Body of pancreas (tissue), 4 donors: ENCODE results near the gene SLC18A2. TPM values are rescaled to one million over a fixed set of nuclear protein-coding genes. Genes with fewer than 3 reads are reported as not detected.

Experiments used
- ATAC-seq: fragments of 150-250 bp; one replicate; pipeline ENCODE4 v1.9.1; 2016
- DNase-seq, 4 donors: peaks; one replicate each; pipeline ENCODE4 v3.0.0-alpha.2; 2019
- H3K27ac ChIP-seq, 4 donors: fragments of 200-600 bp; sonication (generic); 1 replicate in 3 of 4; 2 replicates in 1 of 4; pipeline versions ENCODE4 v1.5.1 to v1.6.1; 2016 to 2019; ENCODE audit warnings: mild to moderate bottlenecking in 1 of 4, mixed read lengths in 1 of 4, moderate library complexity in 1 of 4
- H3K27me3 ChIP-seq, 2 donors: fragments of 200-600 bp; sonication (generic); one replicate each; pipeline ENCODE4 v1.6.0; 2016; ENCODE audit warnings: mild to moderate bottlenecking in 1 of 2
- H3K36me3 ChIP-seq, 2 donors: fragments of 200-600 bp; sonication (generic); replicated peaks in 1 of 2; 2 replicates each; pipeline ENCODE4 v1.5.1; 2016; ENCODE audit warnings: low read depth in 2 of 2; ENCODE audit not compliant: insufficient read depth in 1 of 2
- H3K4me1 ChIP-seq: fragments of 200-600 bp; sonication (generic); one replicate; pipeline ENCODE4 v1.6.0; 2016
- H3K4me3 ChIP-seq, 2 donors: fragments of 200-600 bp; sonication (generic); 1 replicate in 1 of 2; 2 replicates in 1 of 2; pipeline ENCODE4 v1.5.1; 2016 to 2019
- H3K9me3 ChIP-seq, 3 donors: fragments of 200-600 bp; sonication (generic); 1 replicate in 2 of 3; 2 replicates in 1 of 3; pipeline ENCODE4 v1.5.1; 2016
- POLR2A ChIP-seq, 3 donors: fragments of 450-650 bp; IDR thresholded peaks; one replicate each; pipeline ENCODE4 v1.6.1; 2016; ENCODE audit warnings: antibody characterized with exemption in 3 of 3, mild to moderate bottlenecking in 2 of 3
- WGBS, 2 donors: methylation state at CpG; one replicate each; pipeline ENCODE4 v1.1.5; 2017; 5-methylcytosine and 5-hydroxymethylcytosine counted together
- intact Hi-C: fragments of 100-400 bp; cut with DNase I; formaldehyde crosslinking; loops from one replicate; pipeline ENCODE4 v1.15.1; 2023
- total RNA-seq, 2 donors: library from RNA; depleted of rRNA; stranded (reverse); fragments of >200 nt; gene quantifications; one replicate each; pipeline ENCODE4 v1.1.0, GENCODE V29; 2016
- TF ChIP-seq, protein P1 (sequence below), 7 experiments: fragments of 450-650 bp in 4 of 7; fragments of 200-600 bp in 3 of 7; sonication (generic) in 3 of 7; IDR thresholded peaks; one replicate each; pipeline ENCODE4 v1.5.1; 2016 to 2019; ENCODE audit warnings: antibody characterized with exemption in 7 of 7

Gene SLC18A2
- total RNA-seq, 2 donors from 2014 or later, result 1.6 to 2.3 TPM

DNA sequence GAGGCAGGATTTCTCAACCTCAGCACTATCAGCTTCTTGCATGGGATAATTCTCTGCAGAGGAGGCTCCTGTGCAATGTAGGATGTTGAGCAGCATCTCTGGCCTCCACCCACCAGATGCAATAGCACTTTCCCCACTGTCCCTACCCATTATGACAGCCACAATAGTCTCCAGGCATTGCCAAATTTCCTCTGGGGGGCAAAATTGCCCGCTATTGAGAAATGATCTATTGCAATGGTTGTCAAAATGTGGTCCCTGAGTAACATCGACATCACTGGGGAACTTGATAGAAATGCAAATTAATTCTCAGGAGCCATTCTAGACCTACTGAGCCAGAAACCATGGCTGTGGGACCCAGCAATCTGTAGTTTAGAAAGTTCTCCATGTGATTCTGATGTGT, 36.6 kb upstream of the SLC18A2 start:
- Histone ChIP-seq H3K27me3 (no peaks in the 10 kb centered on the region), H3K9me3 (no peaks in the 10 kb centered on the region), H3K36me3 (no peaks in the 10 kb centered on the region), H3K4me1 (no peaks in the 10 kb centered on the region), H3K4me3 (no peak overlapping the region), H3K27ac (no peak overlapping the region)
- intact Hi-C loops, result loop anchor here (10.0 kb wide), 1 partner anchor 250 kb away; no protein-coding TSS in a partner anchor
- no peak for ATAC-seq
- DNase-seq, result no peak
- TF ChIP-seq, protein P1, sequence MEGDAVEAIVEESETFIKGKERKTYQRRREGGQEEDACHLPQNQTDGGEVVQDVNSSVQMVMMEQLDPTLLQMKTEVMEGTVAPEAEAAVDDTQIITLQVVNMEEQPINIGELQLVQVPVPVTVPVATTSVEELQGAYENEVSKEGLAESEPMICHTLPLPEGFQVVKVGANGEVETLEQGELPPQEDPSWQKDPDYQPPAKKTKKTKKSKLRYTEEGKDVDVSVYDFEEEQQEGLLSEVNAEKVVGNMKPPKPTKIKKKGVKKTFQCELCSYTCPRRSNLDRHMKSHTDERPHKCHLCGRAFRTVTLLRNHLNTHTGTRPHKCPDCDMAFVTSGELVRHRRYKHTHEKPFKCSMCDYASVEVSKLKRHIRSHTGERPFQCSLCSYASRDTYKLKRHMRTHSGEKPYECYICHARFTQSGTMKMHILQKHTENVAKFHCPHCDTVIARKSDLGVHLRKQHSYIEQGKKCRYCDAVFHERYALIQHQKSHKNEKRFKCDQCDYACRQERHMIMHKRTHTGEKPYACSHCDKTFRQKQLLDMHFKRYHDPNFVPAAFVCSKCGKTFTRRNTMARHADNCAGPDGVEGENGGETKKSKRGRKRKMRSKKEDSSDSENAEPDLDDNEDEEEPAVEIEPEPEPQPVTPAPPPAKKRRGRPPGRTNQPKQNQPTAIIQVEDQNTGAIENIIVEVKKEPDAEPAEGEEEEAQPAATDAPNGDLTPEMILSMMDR (IDR thresholded peaks at IDR 0.05), result no peak
- TF ChIP-seq POLR2A (IDR thresholded peaks at IDR 0.05), result no peak
- WGBS, 2 donors, result 25 to 33% methylated on average over 1 to 2 of the region's 2 CpGs

DNA sequence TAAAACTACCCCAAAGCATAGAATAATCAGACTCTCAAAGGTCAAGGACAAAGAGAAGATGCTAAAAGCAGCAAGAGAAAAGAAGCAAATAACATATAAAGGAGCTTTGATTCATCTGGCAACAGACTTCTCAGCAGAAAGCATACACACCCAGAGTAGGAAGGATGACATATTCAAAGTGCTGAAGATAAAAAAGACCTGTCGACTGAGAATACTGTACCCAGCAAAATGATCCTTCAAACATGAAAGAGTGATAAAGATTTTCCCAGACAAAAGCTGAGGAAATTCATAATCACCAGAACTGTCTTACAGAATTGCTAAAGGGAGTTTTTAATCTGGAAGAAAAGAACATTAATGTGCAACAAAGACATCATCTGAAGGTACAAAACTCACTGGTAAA, 28.7 kb upstream of the SLC18A2 start:
- ATAC-seq (no peak), DNase-seq (no peak)
- H3K4me3 ChIP-seq, result no peak overlapping the region
- no peak for TF ChIP-seq POLR2A (IDR thresholded peaks at IDR 0.05)
- TF ChIP-seq, protein P1 (IDR thresholded peaks at IDR 0.05), result no peak
- peaks cover 0 to 11% of the 10 kb centered on the region in 2 donors for H3K27me3 ChIP-seq
- no peak overlapping the region for H3K27ac ChIP-seq
- no peaks in the 10 kb centered on the region for H3K36me3 ChIP-seq
- intact Hi-C loops, result no loop called here
- peaks cover 14% of the 10 kb centered on the region for H3K4me1 ChIP-seq
- H3K9me3 ChIP-seq, result no peaks in the 10 kb centered on the region
- WGBS, 2 donors, result 64 to 73% methylated on average over 1 of the region's 1 CpG

DNA sequence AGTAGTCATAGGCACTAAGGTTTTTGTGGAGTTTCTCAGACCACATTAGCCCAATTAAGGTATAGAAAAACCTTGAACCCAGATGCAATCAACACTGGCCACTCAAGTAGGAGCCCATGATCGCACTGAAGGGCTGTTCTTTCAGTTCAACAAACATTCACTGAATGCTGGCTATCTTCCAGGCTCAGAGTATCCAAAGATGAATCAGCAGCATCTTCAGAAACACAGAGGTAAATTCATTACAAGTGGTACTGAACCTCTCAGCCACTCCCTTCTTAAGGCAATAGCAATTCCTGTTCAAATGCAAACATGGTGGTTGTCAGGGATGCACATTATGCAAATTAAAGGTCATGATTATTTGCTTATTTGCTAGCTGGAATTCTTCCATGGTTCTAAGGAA, 26.5 kb upstream of the SLC18A2 start:
- intact Hi-C loops, result no loop called here
- TF ChIP-seq, protein P1 (IDR thresholded peaks at IDR 0.05), result no peak
- no peak for TF ChIP-seq POLR2A (IDR thresholded peaks at IDR 0.05)
- DNase-seq (no peak), ATAC-seq (no peak)
- Histone ChIP-seq H3K4me3 (no peak overlapping the region), H3K27me3 (peaks cover 0 to 11% of the 10 kb centered on the region in 2 donors), H3K4me1 (peaks cover 16% of the 10 kb centered on the region), H3K27ac (no peak overlapping the region), H3K9me3 (no peaks in the 10 kb centered on the region), H3K36me3 (no peaks in the 10 kb centered on the region)
- 50 to 68% methylated on average over 1 of the region's 1 CpG for WGBS, 2 donors

DNA sequence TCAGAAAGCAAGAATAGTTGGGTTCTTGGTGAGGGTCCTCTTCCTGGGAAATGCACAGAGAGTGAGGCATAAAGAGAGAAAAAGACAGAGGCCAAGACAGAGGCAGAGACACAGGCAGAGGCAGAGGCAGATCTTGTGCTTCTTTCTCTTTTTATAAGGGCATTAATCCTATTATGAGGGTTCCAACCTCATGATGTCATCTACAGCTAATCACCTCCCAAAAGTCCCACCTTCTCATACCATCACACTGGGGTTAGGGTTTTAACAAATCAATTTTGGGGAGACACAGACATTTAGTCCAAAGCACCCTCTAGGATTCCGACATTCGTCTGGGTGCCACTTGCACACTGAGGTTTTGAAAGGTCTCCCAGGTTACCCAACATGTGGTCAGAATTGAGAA, 25.8 kb upstream of the SLC18A2 start:
- no peak overlapping the region for H3K4me3 ChIP-seq
- no peaks in the 10 kb centered on the region for H3K9me3 ChIP-seq
- 62 to 65% methylated on average over 2 of the region's 2 CpGs for WGBS, 2 donors
- intact Hi-C loops, result no loop called here
- H3K36me3 ChIP-seq, result no peaks in the 10 kb centered on the region
- peaks cover 0 to 11% of the 10 kb centered on the region in 2 donors for H3K27me3 ChIP-seq
- TF ChIP-seq, protein P1 (IDR thresholded peaks at IDR 0.05), result no peak
- TF ChIP-seq POLR2A (IDR thresholded peaks at IDR 0.05), result no peak
- H3K27ac ChIP-seq, result no peak overlapping the region
- ATAC-seq (no peak), DNase-seq (no peak)
- H3K4me1 ChIP-seq, result peaks cover 16% of the 10 kb centered on the region

DNA sequence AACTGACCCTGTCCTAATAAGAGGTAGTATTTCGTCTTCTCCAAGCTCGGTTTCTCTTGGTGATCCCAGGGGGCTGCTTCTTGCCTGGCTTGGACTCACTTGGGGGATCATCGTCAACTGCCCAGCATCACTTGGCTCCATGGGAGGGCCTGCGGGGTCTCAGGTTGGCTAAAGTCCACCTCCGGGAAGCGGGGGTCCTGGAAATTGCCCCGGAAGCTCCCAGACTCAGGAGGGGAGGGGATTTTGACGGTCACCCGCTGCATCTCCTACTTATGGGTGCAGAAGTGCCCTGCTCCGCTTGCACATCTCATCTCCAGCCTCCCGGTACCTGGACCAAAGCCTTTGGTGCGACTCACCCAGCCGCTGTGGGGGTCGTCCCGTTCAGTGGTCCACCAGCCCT, 24.9 kb upstream of the SLC18A2 start:
- Histone ChIP-seq H3K27ac (no peak overlapping the region), H3K27me3 (peaks cover 0 to 11% of the 10 kb centered on the region in 2 donors), H3K4me3 (no peak overlapping the region), H3K36me3 (no peaks in the 10 kb centered on the region), H3K9me3 (no peaks in the 10 kb centered on the region), H3K4me1 (peaks cover 16% of the 10 kb centered on the region)
- 41 to 69% methylated on average over 3 to 15 of the region's 15 CpGs for WGBS, 2 donors
- DNase-seq (no peak), ATAC-seq (no peak)
- intact Hi-C loops, result no loop called here
- TF ChIP-seq, protein P1 (IDR thresholded peaks at IDR 0.05), result no peak
- TF ChIP-seq POLR2A (IDR thresholded peaks at IDR 0.05), result no peak
